ENCODE measurements around the gene EPOP. TPM values are rescaled to one million over a fixed set of nuclear protein-coding genes. Genes with fewer than 3 reads are reported as not detected.

EPOP gene
- total and polyA plus RNA-seq, 2 of the 13 experiments (the other 11 are each of a cell fraction or from before 2014, with no cell fraction given), result 14.7 to 37.8 TPM

DNA sequence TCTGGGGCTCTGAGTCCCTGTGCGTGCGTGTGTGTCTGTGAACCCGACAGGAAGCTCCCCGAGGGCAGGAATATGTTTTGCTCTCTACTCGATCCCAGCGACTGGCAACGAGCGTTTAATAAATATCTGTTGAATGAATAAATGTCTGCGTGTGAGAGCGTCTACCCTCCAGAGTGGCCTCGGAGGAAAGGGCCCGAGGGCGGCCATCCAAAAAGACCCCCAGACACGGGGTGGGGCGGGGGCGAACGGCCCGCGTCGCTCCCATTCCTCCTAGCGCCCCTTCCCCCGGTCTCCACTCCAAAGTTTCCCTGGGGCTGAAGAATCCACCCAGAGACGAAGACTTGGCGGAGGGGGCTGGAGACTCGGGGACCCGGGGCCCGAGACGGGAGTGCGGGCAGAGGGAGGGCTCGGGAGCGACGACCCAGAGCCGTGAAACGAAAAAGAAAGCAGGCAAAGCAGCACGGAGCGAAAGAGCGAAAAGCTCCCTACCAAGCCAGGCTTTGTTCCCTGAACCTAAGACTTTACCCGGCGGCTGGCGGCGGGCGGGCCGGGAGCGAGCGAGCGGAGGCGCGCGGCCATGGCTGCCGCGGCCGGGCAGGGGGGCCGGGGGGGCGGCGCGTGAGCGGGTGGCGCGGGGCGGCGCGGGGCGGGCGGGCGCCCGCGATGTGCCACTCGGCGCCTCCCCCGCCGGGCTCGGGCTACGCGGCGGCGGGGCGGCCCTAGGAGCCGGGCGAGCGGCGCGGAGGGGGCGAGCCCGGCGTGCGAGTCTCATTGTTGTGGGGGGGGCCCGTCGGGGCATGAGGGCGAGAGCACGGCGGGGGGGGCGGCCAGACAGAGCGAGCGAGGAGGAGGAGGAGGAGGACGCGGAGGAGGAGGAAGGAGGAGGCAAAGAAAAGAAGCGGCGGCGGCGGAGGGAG lies 30.1 kb upstream of the EPOP start, which contains the start of gene MLLT6:
MLLT6 (plus strand) TSS at position 668 of the 917 bp plus-strand sequence. CDS start 360 bp downstream, outside the sequence.
- DNase-seq (ENCODE audit: low spot score), result peak; percentile 64
- BruUV-seq (replicated peaks), result TSS peak; percentile 29
- H2AFZ ChIP-seq (ENCODE audit: low read length), result no peak within 1 kb of the TSS
- ATAC-seq, result peak; percentile 1
- H4K20me1 ChIP-seq (ENCODE audit: insufficient read depth, low read length), result peaks cover 12% of the 10 kb centered on the region
- peak within 1 kb of the TSS; percentile 99 for H3K27ac ChIP-seq (ENCODE audit: extremely low read length, insufficient read depth, low read length)
- H3K27me3 ChIP-seq (ENCODE audit: control insufficient read depth in 1 of 2, insufficient read depth in 2 of 2, low read length in 2 of 2), result no peaks in the 10 kb centered on the region; a peak in 1 of 5 replicates
- in situ Hi-C loops (cut with HindIII; ENCODE audit: extremely low pct_ligation_motif_present, low pct_unique_long_range_greater_than_20kb) (no loop called here), intact Hi-C loops (cut with micrococcal nuclease; ENCODE audit: unreplicated experiment) (loop anchor here (1.0 kb wide), 1 partner anchor 48 kb away; no protein-coding TSS in a partner anchor)
- H3K4me1 ChIP-seq (ENCODE audit: insufficient read depth, low read length), result peaks cover 64% of the 10 kb centered on the region
- peaks cover 11 to 26% of the 10 kb centered on the region in 2 experiments for H3K36me3 ChIP-seq (replicated peaks in 1 of 2; ENCODE audit: control insufficient read depth in 1 of 2, insufficient read depth in 2 of 2, low read length in 2 of 2)
- peak within 1 kb of the TSS; percentile 99 for H3K4me2 ChIP-seq (ENCODE audit: low read depth, low read length)
- 2% methylated on average over 69 of the region's 100 CpGs for WGBS (ENCODE audit: low lambda C conversion rate)
- H3K79me2 ChIP-seq (ENCODE audit: insufficient read depth, low read length), result peaks cover 48% of the 10 kb centered on the region
- FAIRE-seq, result no peak
- H3K9me3 ChIP-seq (ENCODE audit: low read length), result no peaks in the 10 kb centered on the region
- H3K9ac ChIP-seq (ENCODE audit: insufficient read depth, low read depth, low read length), result peak within 1 kb of the TSS; percentile 100
- POLR2A ChIA-PET, result interaction anchor here (1.2 to 8.9 kb wide), 15 partner anchors 12 to 91 kb away, joined by 5 to 106 read pairs (median 13); partner anchors contain the start of genes CISD3 and EPOP
- peak within 1 kb of the TSS; percentile 71 to 99 (median 95) for H3K4me3 ChIP-seq (replicated peaks in 1 of 3; ENCODE audit: insufficient read depth in 1 of 3, low read depth in 2 of 3, low read length in 3 of 3)
- CTCF ChIA-PET (ENCODE audit: low intra/inter-chr PET ratio, low total read pairs), result interaction anchor here (0.7 to 1.8 kb wide), 2 partner anchors 25 to 28 kb away, joined by 3 to 4 read pairs; partner anchors contain the start of gene CISD3
- TF ChIP-seq NAIF1 (CRISPR knock-in tag; IDR thresholded peaks at IDR 0.05; ENCODE audit: borderline replicate concordance) (no peak), ZNF816 (CRISPR knock-in tag; IDR thresholded peaks at IDR 0.05; ENCODE audit: borderline replicate concordance) (no peak), SMARCC2 (IDR thresholded peaks at IDR 0.05) (no peak), ZSCAN29 (CRISPR knock-in tag; conservative IDR thresholded peaks at IDR 0.05) (no peak), ZNF160 (CRISPR knock-in tag; IDR thresholded peaks at IDR 0.05) (no peak; the same call in 1 of the 2 replicates), REL (CRISPR knock-in tag; conservative IDR thresholded peaks at IDR 0.05) (no peak), PRPF4 (IDR thresholded peaks at IDR 0.05; ENCODE audit: low read depth, low read length, poor library complexity, severe bottlenecking) (no peak)
- TF ChIP-seq, protein P1, sequence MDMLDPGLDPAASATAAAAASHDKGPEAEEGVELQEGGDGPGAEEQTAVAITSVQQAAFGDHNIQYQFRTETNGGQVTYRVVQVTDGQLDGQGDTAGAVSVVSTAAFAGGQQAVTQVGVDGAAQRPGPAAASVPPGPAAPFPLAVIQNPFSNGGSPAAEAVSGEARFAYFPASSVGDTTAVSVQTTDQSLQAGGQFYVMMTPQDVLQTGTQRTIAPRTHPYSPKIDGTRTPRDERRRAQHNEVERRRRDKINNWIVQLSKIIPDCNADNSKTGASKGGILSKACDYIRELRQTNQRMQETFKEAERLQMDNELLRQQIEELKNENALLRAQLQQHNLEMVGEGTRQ (IDR thresholded peaks at IDR 0.05; ENCODE audit: low read depth, low read length), result no peak
- TF ChIP-seq, protein P1 (CRISPR knock-in tag; IDR thresholded peaks at IDR 0.05; ENCODE audit: borderline replicate concordance), result no peak; the same call in 1 of the 2 replicates
- TF ChIP-seq, protein P2, sequence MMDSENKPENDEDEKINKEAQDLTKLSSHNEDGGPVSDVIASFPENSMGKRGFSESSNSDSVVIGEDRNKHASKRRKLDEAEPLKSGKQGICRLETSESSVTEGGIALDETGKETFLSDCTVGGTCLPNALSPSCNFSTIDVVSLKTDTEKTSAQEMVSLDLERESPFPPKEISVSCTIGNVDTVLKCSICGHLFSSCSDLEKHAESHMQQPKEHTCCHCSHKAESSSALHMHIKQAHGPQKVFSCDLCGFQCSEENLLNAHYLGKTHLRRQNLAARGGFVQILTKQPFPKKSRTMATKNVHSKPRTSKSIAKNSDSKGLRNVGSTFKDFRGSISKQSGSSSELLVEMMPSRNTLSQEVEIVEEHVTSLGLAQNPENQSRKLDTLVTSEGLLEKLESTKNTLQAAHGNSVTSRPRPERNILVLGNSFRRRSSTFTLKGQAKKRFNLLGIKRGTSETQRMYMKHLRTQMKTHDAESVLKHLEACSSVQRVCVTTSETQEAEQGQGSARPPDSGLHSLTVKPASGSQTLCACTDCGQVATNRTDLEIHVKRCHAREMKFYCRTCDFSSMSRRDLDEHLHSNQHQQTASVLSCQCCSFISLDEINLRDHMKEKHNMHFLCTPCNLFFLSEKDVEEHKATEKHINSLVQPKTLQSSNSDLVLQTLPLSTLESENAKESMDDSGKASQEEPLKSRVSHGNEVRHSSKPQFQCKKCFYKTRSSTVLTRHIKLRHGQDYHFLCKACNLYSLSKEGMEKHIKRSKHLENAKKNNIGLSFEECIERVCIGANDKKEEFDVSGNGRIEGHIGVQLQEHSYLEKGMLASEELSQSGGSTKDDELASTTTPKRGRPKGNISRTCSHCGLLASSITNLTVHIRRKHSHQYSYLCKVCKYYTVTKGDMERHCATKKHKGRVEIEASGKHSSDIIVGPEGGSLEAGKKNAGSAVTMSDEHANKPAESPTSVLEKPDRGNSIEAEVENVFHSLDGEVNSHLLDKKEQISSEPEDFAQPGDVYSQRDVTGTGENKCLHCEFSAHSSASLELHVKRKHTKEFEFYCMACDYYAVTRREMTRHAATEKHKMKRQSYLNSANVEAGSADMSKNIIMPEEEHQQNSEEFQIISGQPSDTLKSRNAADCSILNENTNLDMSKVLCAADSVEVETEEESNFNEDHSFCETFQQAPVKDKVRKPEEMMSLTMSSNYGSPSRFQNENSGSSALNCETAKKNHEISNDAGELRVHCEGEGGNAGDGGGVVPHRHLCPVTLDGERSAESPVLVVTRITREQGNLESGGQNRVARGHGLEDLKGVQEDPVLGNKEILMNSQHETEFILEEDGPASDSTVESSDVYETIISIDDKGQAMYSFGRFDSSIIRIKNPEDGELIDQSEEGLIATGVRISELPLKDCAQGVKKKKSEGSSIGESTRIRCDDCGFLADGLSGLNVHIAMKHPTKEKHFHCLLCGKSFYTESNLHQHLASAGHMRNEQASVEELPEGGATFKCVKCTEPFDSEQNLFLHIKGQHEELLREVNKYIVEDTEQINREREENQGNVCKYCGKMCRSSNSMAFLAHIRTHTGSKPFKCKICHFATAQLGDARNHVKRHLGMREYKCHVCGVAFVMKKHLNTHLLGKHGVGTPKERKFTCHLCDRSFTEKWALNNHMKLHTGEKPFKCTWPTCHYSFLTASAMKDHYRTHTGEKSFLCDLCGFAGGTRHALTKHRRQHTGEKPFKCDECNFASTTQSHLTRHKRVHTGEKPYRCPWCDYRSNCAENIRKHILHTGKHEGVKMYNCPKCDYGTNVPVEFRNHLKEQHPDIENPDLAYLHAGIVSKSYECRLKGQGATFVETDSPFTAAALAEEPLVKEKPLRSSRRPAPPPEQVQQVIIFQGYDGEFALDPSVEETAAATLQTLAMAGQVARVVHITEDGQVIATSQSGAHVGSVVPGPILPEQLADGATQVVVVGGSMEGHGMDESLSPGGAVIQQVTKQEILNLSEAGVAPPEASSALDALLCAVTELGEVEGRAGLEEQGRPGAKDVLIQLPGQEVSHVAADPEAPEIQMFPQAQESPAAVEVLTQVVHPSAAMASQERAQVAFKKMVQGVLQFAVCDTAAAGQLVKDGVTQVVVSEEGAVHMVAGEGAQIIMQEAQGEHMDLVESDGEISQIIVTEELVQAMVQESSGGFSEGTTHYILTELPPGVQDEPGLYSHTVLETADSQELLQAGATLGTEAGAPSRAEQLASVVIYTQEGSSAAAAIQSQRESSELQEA (CRISPR knock-in tag; IDR thresholded peaks at IDR 0.05; ENCODE audit: not compliant biosample characterization), result no peak
- TF ChIP-seq, protein P3, sequence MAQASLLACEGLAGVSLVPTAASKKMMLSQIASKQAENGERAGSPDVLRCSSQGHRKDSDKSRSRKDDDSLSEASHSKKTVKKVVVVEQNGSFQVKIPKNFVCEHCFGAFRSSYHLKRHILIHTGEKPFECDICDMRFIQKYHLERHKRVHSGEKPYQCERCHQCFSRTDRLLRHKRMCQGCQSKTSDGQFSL (CRISPR knock-in tag; IDR thresholded peaks at IDR 0.05), result no peak; the same call in 1 of the 2 replicates
